C4-2B (cell line): ENCODE results near the gene PLA2G4C.

Source experiments
- H3K27ac ChIP-seq: fragments of 450-650 bp; 2 replicates; pipeline ENCODE4 v1.5.1; 2017
- CTCF ChIP-seq: fragments of 450-650 bp; conservative IDR thresholded peaks from 2 replicates; pipeline ENCODE4 v1.5.1; 2017; ENCODE audit warnings: mild to moderate bottlenecking
- ZFX ChIP-seq: fragments of 450-650 bp; IDR thresholded peaks from 2 replicates; pipeline ENCODE4 v1.6.1; 2017

The PLA2G4C gene

GRCh38 chr19:48122421-48122820 lies 11.8 kb upstream of the PLA2G4C start:
- TF ChIP-seq ZFX (no peak), CTCF (no peak)
- H3K27ac ChIP-seq: no peak overlapping the region

GRCh38 chr19:48121909-48122371 lies 11.3 kb upstream of the PLA2G4C start:
- no peak for TF ChIP-seq CTCF
- H3K27ac ChIP-seq: no peak overlapping the region

GRCh38 chr19:48121066-48121465 lies 10.4 kb upstream of the PLA2G4C start:
- TF ChIP-seq ZFX (no peak), CTCF (no peak)
- H3K27ac ChIP-seq: no peak overlapping the region

- no peak overlapping the region for H3K27ac ChIP-seq
- TF ChIP-seq ZFX (no peak), CTCF (no peak)
Observed at GRCh38 chr19:48120505-48120904, 9.9 kb upstream of the PLA2G4C start.

DNA sequence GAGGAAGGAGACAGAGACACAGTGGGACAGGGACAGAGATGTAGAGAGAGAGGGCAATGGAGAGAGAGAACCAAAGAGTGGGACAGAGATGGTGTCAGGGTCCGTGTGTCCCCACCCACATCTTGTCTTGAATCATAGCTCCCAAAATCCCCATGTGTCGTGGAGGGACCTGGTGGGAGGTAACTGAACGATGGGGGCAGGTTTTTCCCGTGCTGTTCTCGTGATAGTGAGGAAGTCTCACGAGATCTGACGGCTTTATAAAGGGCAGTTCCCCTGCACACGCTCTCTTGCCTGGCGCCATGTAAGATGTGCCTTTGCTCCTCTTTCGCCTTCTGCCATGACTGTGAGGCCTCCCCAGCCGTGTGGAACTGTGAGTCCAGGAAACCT lies 7.5 kb upstream of the PLA2G4C start:
- no peak overlapping the region for H3K27ac ChIP-seq
- TF ChIP-seq ZFX (no peak), CTCF (no peak)

DNA sequence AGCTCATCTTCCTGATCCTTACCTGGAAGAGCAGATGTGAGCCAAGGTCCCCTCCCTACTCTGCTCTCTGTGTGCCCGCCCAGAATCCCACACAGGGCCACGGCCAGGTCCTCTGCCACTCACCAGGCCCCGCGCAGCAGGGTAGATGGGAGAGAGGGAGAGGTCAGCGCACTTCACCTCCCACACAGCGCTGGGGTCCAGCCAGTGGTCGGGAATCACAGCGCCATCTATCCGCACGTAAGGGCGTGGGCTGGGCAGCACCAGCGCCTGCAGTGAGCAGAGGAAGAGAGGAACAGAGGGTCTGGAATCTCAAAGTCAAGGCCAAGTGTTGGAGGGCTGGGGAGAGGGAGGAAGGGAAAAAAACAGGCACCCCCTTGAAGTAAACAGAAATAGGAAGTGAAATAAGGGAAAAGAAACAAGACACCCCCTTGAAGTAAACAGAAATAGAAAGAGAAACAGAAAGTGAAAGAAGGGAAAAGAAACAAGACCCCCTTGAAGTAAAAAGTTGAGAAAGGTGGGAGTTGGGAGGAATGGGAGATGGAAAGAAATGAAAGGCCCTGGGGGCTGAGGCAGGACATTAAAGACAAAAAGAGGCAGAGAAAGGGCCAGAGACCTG lies 7.0 kb upstream of the PLA2G4C start:
- H3K27ac ChIP-seq: no peak overlapping the region
- TF ChIP-seq ZFX (no peak), CTCF (no peak)

GRCh38 chr19:48113190-48113917 lies 2.7 kb upstream of the PLA2G4C start:
- TF ChIP-seq CTCF (no peak), ZFX (no peak)
- no peak overlapping the region for H3K27ac ChIP-seq
